ENCODE measurements around the gene GATAD2B.

GATAD2B gene

GRCh38 chr1:153929426-153929825 is 6.7 kb upstream of the GATAD2B start:
- TF ChIP-seq GATA3 (IDR thresholded peaks at IDR 0.05; ENCODE audit: low read depth, low read length) (no peak), GATA2 (IDR thresholded peaks at IDR 0.05; ENCODE audit: low read depth, low read length) (no peak)

- TF ChIP-seq GATA2 (IDR thresholded peaks at IDR 0.05; ENCODE audit: low read depth, low read length), result no peak
- no peak for TF ChIP-seq GATA3 (IDR thresholded peaks at IDR 0.05; ENCODE audit: low read depth, low read length)
Observed at GRCh38 chr1:153928791-153929341, 6.1 kb upstream of the GATAD2B start.

DNA sequence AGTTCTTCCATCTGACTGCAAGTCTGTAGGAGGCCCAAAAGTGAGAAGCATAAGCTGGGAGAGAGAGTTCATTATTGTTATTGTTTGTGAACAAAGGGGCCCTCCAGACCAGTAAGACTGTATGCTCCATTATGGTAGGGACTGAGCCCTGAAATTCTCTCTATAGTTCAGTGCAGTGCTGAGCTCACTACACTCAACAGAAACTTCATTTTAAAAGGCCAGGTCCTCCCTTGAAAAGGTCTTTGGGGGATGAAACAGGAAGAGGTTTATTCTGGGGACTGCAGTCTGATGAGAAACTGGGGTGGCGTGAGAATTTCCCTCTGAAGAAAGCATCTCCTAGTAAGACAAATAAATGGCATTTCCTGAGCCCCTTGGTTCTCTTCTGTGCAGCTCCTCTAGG is 5.5 kb upstream of the GATAD2B start:
- no peak for TF ChIP-seq GATA2 (IDR thresholded peaks at IDR 0.05; ENCODE audit: low read depth, low read length)
- no peak for TF ChIP-seq GATA3 (IDR thresholded peaks at IDR 0.05; ENCODE audit: low read depth, low read length)

GRCh38 chr1:153926405-153926804 is 3.6 kb upstream of the GATAD2B start:
- TF ChIP-seq GATA2 (IDR thresholded peaks at IDR 0.05; ENCODE audit: low read depth, low read length) (no peak), GATA3 (IDR thresholded peaks at IDR 0.05; ENCODE audit: low read depth, low read length) (no peak)

DNA sequence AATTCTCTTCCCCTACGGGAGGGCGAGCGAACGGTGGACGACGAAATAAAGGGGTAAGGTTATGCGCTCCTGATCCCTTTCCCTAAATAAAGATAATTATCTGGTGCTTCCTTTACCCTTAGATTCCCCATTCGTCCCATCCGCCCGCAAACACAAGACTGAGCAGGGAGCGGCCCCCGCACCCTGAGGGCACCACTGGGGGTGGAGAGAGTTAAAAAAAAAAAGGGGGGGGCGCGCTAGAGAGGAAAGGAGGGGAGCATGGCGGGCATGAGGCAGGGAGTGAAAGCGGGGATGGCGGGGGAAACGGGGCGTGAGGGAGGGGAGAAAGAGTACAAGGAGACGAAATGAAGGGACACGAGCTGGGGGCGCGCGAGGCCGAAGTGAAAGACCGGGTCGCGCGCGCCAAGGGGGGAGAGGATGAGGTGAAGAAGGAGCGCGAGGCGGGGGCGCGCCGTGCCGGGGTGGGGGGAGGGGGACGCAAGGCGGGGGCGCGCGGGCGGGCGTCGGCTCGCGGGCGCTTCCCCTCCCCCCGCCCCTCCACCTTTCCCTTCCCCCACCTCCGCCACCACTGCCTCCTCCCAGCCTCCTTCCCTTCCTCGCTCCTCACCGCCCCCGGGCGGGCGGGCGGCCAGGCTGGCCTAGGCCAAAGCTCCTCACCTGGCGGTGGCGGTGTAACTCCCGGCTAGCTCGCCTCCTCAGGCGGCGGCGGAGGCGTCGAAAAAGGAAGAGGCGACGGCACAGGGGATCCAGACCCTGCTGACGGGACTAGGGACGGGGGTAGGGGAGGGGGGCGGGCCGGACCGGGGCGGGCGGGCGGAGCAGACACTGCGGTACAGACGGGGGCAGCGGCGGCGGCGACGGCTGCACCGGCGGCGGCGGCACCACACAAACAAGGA is 448 bp downstream of the GATAD2B start:
- TF ChIP-seq GATA2 (IDR thresholded peaks at IDR 0.05; ENCODE audit: low read depth, low read length) (no peak), GATA3 (IDR thresholded peaks at IDR 0.05; ENCODE audit: low read depth, low read length) (no peak)

DNA sequence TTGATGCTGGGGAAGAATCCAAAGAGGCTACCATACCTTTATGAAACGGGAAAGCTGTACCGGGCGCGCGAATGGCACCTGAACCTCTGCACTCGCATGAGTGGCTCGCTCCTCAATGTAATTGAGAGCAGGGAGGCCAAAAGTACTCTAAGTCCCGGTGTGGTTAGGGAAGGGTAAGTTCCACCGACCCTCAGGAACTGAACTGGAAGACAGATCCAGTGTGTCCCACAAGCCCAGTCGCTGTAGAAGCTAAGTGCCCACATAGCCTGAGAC is 1.0 kb downstream of the GATAD2B start:
- no peak for TF ChIP-seq GATA2 (IDR thresholded peaks at IDR 0.05; ENCODE audit: low read depth, low read length)
- TF ChIP-seq GATA3 (IDR thresholded peaks at IDR 0.05; ENCODE audit: low read depth, low read length), result no peak

- TF ChIP-seq GATA2 (IDR thresholded peaks at IDR 0.05; ENCODE audit: low read depth, low read length) (no peak), GATA3 (IDR thresholded peaks at IDR 0.05; ENCODE audit: low read depth, low read length) (no peak)
Observed at GRCh38 chr1:153921080-153921802, 1.5 kb downstream of the GATAD2B start.

DNA sequence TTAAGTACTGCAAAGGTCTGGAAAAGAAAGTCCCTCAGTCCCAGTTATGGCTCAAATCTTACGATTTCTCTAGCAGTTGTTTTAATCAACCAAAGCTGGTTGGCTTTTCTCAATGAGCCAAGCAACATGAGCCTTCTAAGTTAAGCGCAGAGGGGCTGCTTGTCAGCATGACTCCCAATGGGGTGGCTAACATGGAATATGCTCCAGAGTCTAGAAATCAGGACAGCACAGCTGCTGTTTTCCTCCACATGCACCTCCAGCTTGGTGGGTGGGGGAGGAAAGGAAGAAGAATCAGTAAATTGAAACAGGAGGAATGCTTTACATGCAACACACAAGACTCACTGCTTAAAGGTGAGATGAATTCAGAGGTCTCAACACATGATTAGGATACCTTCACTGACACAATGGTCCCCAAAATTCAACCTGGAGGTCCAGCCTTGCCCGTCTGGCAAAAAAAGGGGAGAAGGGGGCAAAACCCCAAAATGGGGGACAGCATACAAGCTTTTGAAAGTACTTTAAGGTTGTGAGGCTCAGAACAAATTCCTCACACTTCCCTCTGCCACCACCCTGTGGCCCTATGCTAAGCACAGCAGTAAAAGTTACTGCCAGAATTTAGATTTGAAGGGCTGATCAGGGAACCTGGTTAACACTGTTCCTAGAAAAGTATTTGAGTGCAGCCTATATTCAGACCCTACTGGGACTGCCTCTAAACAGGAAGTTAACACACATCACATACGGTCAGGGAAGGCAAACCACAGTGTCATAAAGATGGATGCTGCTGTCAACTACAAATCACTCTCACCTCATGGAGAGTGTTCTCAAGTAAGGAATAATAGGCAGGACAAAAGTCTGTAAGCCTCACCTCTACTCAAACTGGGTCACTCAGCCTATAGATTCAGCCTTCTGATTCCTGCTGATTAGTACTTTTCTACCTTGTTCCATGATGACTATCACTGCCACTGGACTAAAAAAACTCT is 2.6 kb downstream of the GATAD2B start:
- TF ChIP-seq GATA2 (IDR thresholded peaks at IDR 0.05; ENCODE audit: low read depth, low read length), result no peak
- no peak for TF ChIP-seq GATA3 (IDR thresholded peaks at IDR 0.05; ENCODE audit: low read depth, low read length)

DNA sequence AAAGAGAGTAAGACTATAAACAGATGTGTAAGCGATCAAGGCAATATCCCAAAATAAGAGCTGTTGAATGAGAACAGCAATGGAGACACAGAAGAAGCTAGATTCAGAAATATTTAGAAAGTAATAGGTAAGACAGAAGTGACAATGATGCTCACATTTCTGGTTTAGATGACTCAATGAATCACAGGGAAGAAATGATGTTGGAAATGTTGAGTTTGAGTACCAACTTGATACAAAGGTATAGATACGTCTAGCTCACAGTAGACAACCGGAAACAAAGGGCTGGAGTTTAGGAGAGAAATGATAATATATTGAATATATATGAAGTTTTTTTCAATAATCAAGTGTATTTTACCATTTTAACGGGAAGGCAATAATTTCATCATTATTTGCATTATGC is 6.5 kb downstream of the GATAD2B start:
- TF ChIP-seq GATA3 (IDR thresholded peaks at IDR 0.05; ENCODE audit: low read depth, low read length) (no peak), GATA2 (IDR thresholded peaks at IDR 0.05; ENCODE audit: low read depth, low read length) (no peak)

GRCh38 chr1:153912349-153912748 is 10.4 kb downstream of the GATAD2B start:
- TF ChIP-seq GATA3 (IDR thresholded peaks at IDR 0.05; ENCODE audit: low read depth, low read length) (no peak), GATA2 (IDR thresholded peaks at IDR 0.05; ENCODE audit: low read depth, low read length) (no peak)

- no peak for TF ChIP-seq GATA2 (IDR thresholded peaks at IDR 0.05; ENCODE audit: low read depth, low read length)
Observed at GRCh38 chr1:153908071-153908470, 14.7 kb downstream of the GATAD2B start.

DNA sequence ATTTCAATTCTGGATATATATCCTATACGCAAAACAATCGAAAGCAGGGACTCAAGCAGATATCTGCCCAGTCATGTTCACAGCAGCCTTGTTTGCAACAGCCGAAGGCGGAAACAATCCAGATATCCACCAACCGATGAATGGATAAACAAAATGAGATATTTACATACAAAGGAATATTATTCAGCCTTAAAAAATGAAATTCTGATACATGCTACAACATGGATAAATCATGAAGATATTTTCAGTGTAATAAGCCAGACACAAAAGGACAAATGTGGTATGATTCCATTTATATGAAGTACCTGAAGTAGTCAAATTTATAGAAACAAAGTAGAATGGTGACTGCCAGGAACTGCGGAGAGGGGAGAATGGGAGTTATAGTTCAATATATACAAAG is 15.6 kb downstream of the GATAD2B start:
- TF ChIP-seq GATA3 (IDR thresholded peaks at IDR 0.05; ENCODE audit: low read depth, low read length) (no peak), GATA2 (IDR thresholded peaks at IDR 0.05; ENCODE audit: low read depth, low read length) (no peak)

DNA sequence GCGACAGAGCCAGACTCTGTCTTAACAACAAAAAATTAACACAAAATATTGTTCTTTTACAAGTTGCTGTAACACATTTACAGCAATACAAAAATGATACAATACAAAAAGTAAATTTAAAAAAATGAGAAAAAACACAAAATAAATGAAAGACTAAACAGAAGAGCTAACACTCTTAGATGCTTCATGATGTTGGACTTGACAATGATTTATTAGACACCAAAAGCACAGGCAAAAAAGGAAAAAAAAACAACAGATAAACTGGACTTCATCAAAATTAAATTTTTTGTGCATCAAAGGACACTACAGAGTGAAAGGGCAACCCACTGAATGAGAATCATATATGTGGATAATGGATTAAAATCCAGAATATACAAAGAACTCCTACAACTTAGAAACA is 16.4 kb downstream of the GATAD2B start:
- TF ChIP-seq GATA2 (IDR thresholded peaks at IDR 0.05; ENCODE audit: low read depth, low read length) (no peak), GATA3 (IDR thresholded peaks at IDR 0.05; ENCODE audit: low read depth, low read length) (no peak)
